Superior temporal gyrus (tissue), 1 donor: ENCODE measurements around the gene MBNL1.

ENCODE experiments used
- DNase-seq: peaks from one replicate; pipeline ENCODE4 v3.0.0-alpha.2; 2016; ENCODE audit errors: extremely low spot score

The MBNL1 gene

DNA sequence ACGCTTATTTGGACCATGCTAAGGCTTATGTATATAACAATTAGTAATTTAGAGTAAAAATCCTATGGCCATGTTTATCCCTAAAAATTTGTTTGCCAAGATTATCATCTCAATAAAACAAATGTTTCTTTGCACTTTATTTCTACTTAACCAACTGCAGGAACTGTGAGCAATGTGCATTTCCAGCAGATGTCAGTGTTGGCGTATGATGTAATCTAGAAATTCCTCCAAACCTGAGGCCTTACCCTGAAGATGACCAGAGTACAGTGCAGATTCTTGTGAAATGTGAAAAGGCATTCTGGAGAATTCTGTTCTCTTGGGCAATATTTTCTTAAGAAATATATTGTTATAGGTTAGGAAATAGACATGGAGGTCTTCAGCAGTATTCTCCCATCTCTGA, 205.9 kb downstream of the MBNL1 start:
- DNase-seq, result peak; percentile 81

- DNase-seq, result no peak
Observed at GRCh38 chr3:152477422-152477821, 208.7 kb downstream of the MBNL1 start.

- no peak for DNase-seq
Observed at GRCh38 chr3:152480282-152480953, 211.7 kb downstream of the MBNL1 start.

GRCh38 chr3:152486364-152486763, 217.6 kb downstream of the MBNL1 start:
- DNase-seq, result no peak

DNA sequence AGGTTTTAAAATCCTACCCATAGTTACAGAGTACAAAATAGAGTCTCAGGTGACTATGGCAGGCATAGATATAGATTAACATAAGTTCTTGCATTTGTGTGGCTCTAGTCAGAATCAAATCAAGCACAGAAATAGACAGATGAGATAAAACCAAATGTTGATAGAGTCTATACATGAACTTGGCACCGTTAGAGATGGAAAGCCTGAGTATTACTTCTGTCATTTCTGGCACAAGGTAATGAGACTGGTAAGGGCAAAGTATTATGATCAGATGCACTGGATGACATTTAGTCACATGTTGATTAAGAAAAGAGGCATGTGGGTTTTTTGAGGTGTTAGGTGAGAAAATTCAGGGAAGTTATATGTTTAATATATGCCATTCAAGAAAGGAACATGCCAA, 219.7 kb downstream of the MBNL1 start:
- no peak for DNase-seq

DNA sequence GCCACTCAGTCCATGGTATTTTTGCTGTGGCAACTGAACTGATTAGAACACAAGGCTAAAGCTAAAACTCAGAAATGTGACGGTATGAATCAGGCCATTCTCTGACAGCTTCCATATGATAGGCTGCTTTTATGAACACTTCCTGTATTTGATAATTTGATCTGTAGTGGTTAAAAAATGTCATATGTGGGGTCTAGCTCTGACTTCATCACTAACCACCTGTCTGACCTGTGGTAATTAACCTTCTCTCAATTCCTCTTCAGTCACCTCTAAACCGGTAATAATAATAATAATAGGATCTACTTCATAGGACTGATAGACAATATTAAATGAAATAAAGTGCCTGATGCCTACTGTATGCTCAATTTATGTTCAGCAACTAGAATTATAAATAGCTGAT, 223.2 kb downstream of the MBNL1 start:
- DNase-seq, result no peak

- no peak for DNase-seq
Observed at GRCh38 chr3:152496286-152496685, 227.6 kb downstream of the MBNL1 start.

- no peak for DNase-seq
Observed at GRCh38 chr3:152496716-152497115, 228.0 kb downstream of the MBNL1 start.

DNA sequence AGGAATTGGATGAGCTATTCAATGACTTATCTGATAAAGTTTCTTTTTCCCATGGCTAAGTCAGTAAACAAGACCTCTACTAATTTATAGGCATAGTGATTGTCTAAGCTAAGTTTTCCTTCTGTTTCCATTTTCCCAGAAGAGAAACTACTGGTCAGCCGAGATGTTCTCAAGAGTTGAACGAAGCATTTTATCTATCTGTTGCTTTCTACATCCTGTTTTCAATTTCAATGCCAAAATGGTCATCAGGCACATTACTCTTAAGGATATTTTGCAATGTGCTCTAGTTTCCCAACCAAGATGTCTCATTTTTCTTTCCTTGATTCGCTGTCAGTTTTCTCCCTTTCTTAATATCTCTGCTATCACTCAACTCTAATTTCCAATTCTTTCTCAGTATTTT, 228.7 kb downstream of the MBNL1 start:
- no peak for DNase-seq

GRCh38 chr3:152497890-152498289, 229.2 kb downstream of the MBNL1 start:
- DNase-seq, result no peak

- no peak for DNase-seq
Observed at GRCh38 chr3:152499791-152500385, 231.2 kb downstream of the MBNL1 start.

DNA sequence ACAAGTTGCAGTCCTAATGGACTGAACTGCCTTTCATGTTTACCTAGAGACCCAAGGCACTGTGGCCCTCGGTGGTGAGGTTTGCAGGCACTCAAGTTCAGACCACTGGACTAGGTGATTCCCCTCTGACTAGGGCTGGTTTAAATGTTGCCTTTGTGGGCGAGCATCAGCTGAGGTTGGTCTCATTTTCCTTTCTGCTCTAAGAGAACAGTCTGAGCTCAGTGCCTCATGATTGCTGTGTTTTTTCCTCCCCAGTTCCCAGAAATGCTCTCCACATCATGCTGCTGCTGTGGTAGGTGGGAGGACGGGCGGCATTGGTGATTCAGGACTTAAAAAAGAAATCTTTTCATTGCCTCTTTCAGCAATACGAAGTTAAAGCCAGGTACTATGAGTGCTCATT, 237.2 kb downstream of the MBNL1 start:
- no peak for DNase-seq

- no peak for DNase-seq
Observed at GRCh38 chr3:152508705-152509104, 240.0 kb downstream of the MBNL1 start.

- no peak for DNase-seq
Observed at GRCh38 chr3:152511904-152512303, 243.2 kb downstream of the MBNL1 start.

DNA sequence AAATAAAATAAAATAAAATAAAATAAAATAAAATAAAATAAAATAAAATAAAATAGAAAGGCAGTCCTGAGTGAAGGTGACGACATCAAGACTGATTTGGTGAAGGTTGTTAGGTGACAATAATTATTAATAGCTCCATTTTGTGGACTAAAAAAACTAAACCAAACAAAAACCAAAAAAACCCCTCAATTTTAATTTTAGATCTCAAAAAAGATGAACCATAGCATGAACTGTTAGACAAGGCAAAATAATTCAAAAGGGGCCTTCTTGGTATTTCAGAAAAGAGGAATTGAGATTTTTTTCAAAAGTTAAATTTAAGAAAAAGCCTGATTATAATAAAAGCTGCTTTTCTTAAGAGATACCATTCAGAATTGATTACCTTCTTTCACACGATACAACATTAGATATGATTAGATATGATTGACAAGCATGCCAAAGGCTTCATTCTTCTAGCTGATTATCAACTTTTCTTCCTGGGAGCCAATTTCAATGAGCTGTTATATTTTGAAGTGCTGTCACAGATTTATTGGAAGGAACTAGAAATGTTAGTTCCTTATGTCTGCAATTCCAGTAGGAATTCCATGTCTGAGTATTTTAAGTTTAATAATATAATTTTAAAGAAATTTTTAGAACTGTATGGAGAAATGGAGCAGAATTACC, 244.7 kb downstream of the MBNL1 start:
- DNase-seq, result no peak
